A549 (cell line): ENCODE results near the gene GRIPAP1.

Source experiments
- BHLHE40 ChIP-seq: IDR thresholded peaks from 2 replicates; pipeline ENCODE4 v1.6.1; 2012; ENCODE audit warnings: low read depth, low read length, inconsistent platforms
- CEBPB ChIP-seq, 2 experiments: fragments of >200 bp in 1 of 2; sonication (Bioruptor Twin) in 1 of 2; formaldehyde crosslinking in 1 of 2; IDR thresholded peaks; 2 replicates each; pipeline ENCODE4 v1.6.1; 2012 to 2016
- CTCF ChIP-seq: fragments of >200 bp; sonication (Bioruptor Twin); formaldehyde crosslinking; IDR thresholded peaks from 3 replicates; pipeline ENCODE4 v1.5.1; 2016
- EP300 ChIP-seq, 2 experiments: fragments of >200 bp; sonication (Bioruptor Twin); formaldehyde crosslinking; IDR thresholded peaks; 2 replicates in 1 of 2; 3 replicates in 1 of 2; pipeline ENCODE4 v1.6.1; 2016 to 2017
- ESRRA ChIP-seq: fragments of 150-350 bp; IDR thresholded peaks from 2 replicates; pipeline ENCODE4 v1.6.1; 2014; ENCODE audit warnings: mild to moderate bottlenecking, low read length, borderline replicate concordance
- MYC ChIP-seq: IDR thresholded peaks from 2 replicates; pipeline ENCODE4 v1.6.1; 2012; ENCODE audit warnings: mild to moderate bottlenecking, inconsistent platforms, low read length, improper control_type of control experiment, borderline replicate concordance
- POLR2A ChIP-seq: IDR thresholded peaks from 2 replicates; pipeline ENCODE4 v1.6.1; 2012; ENCODE audit warnings: mild to moderate bottlenecking, low read length
- REST ChIP-seq: fragments of 200-600 bp; sonication (generic); IDR thresholded peaks from 2 replicates; pipeline ENCODE4 v1.6.1; 2016; ENCODE audit warnings: antibody characterized with exemption, mild to moderate bottlenecking, moderate library complexity
- RFX5 ChIP-seq: fragments of 450-650 bp; IDR thresholded peaks from 2 replicates; pipeline ENCODE4 v1.7.1; 2014; ENCODE audit warnings: antibody characterized with exemption, mild to moderate bottlenecking, moderate library complexity
- SMC3 ChIP-seq: fragments of >200 bp; sonication (Bioruptor Twin); formaldehyde crosslinking; IDR thresholded peaks from 3 replicates; pipeline ENCODE4 v1.6.1; 2018; ENCODE audit warnings: inconsistent platforms
- ZFP36 ChIP-seq: fragments of 450-650 bp; IDR thresholded peaks from 2 replicates; pipeline ENCODE4 v1.6.1; 2014; ENCODE audit warnings: borderline replicate concordance; ENCODE audit not compliant: partially characterized antibody

GRCh38 chrX:48983896-48984295 is 18.2 kb downstream of the GRIPAP1 start:
- no peak for TF ChIP-seq CTCF
- no peak for TF ChIP-seq REST
- no peak for TF ChIP-seq POLR2A
- TF ChIP-seq CEBPB (IDR thresholded peaks at IDR 0.05), result no peak
- no peak for TF ChIP-seq ZFP36
- TF ChIP-seq RFX5, result no peak
- TF ChIP-seq ESRRA, result no peak
- no peak for TF ChIP-seq SMC3
- no peak for TF ChIP-seq BHLHE40
- no peak for TF ChIP-seq MYC
- no peak for TF ChIP-seq EP300 (IDR thresholded peaks at IDR 0.05)
